H1 (cell line): ENCODE data around the gene BPHL. TPM values are rescaled to one million over a fixed set of nuclear protein-coding genes. Genes with fewer than 3 reads are reported as not detected.

Experiments
- CTCF ChIA-PET: fragments of 300-600 bp; sonication (Branson Sonifier 250); formaldehyde crosslinking; loops from one replicate; lab custom pipeline; 2021; ENCODE audit not compliant: partially characterized antibody; lab: Charles Lee
- POLR2A ChIA-PET: fragments of 300-600 bp; sonication (Branson Sonifier 250); formaldehyde crosslinking; loops from one replicate; lab custom pipeline; 2021; ENCODE audit warnings: inconsistent platforms; ENCODE audit not compliant: partially characterized antibody; lab: Charles Lee
- DNase-seq, 2 experiments: peaks; one replicate each; pipeline versions ENCODE4 v3.0.0 to v3.0.0-alpha.2; 2010 to 2022; ENCODE audit warnings: low spot score in 2 of 2, low read depth in 1 of 2, mixed read lengths in 1 of 2
- FAIRE-seq: peaks from 2 replicates; lab custom pipeline; 2011; peaks lifted over from hg19 to GRCh38; lab: Jason Lieb, UNC
- H2AFZ ChIP-seq: 2 replicates; pipeline ENCODE4 v1.8.1; 2012; ENCODE audit warnings: low read length, inconsistent platforms
- H2AK5ac ChIP-seq: 2 replicates; pipeline ENCODE4 v1.6.1; 2013; ENCODE audit warnings: low read depth, low read length
- H2BK120ac ChIP-seq: replicated peaks from 2 replicates; pipeline ENCODE3; 2013; ENCODE audit warnings: low read depth, low read length, inconsistent platforms
- H2BK12ac ChIP-seq: 2 replicates; pipeline ENCODE4 v1.6.1; 2013; ENCODE audit warnings: low read depth, low read length
- H2BK15ac ChIP-seq: 2 replicates; pipeline ENCODE4 v1.6.1; 2013; ENCODE audit warnings: low read length
- H2BK20ac ChIP-seq: 2 replicates; pipeline ENCODE4 v1.6.1; 2013; ENCODE audit warnings: low read length
- H2BK5ac ChIP-seq: 2 replicates; pipeline ENCODE4 v1.6.1; 2013; ENCODE audit warnings: low read depth, low read length
- H3K14ac ChIP-seq: 2 replicates; pipeline ENCODE4 v1.6.1; 2013; ENCODE audit warnings: inconsistent platforms; ENCODE audit not compliant: insufficient read length
- H3K18ac ChIP-seq: 2 replicates; pipeline ENCODE4 v1.6.1; 2013; ENCODE audit warnings: low read length; ENCODE audit errors: extremely low read depth
- H3K23ac ChIP-seq: 2 replicates; pipeline ENCODE4 v1.6.1; 2013; ENCODE audit warnings: inconsistent platforms; ENCODE audit not compliant: insufficient read length
- H3K23me2 ChIP-seq: 2 replicates; pipeline ENCODE4 v1.6.1; 2013; ENCODE audit warnings: low read depth, low read length
- H3K27ac ChIP-seq: 2 replicates; pipeline ENCODE4 v1.6.1; 2011; ENCODE audit warnings: low read depth, low read length, inconsistent platforms
- H3K27me3 ChIP-seq, 4 experiments: replicated peaks in 1 of 4; 1 replicate in 1 of 4; 2 replicates in 3 of 4; pipeline versions ENCODE4 v1.6.1 to v1.8.1; 2011 to 2013; ENCODE audit warnings: low read length in 3 of 4, mild to moderate bottlenecking in 3 of 4, inconsistent platforms in 2 of 4, mixed read lengths in 2 of 4, moderate library complexity in 1 of 4; ENCODE audit not compliant: control insufficient read depth in 3 of 4, insufficient read depth in 3 of 4; ENCODE audit errors: extremely low read depth in 1 of 4
- H3K36me3 ChIP-seq, 4 experiments: 2 replicates each; pipeline versions ENCODE4 v1.6.1 to v1.8.1; 2011 to 2013; ENCODE audit warnings: mild to moderate bottlenecking in 4 of 4, low read length in 3 of 4, moderate library complexity in 2 of 4, control low read depth in 1 of 4, inconsistent platforms in 1 of 4; ENCODE audit not compliant: insufficient read depth in 4 of 4, control insufficient read depth in 2 of 4
- H3K4ac ChIP-seq: replicated peaks from 2 replicates; pipeline ENCODE3; 2013; ENCODE audit warnings: low read length, low read depth, mixed read lengths, inconsistent platforms; ENCODE audit not compliant: insufficient read length
- H3K4me1 ChIP-seq, 4 experiments: replicated peaks in 1 of 4; 1 replicate in 1 of 4; 2 replicates in 3 of 4; pipeline versions ENCODE4 v1.6.1 to v1.8.1; 2011 to 2013; ENCODE audit warnings: low read length in 3 of 4, inconsistent platforms in 2 of 4, mixed read lengths in 1 of 4; ENCODE audit not compliant: insufficient read depth in 4 of 4, control insufficient read depth in 3 of 4
- H3K4me2 ChIP-seq, 2 experiments: 2 replicates each; pipeline versions ENCODE4 v1.6.1 to v1.8.1; 2011 to 2013; ENCODE audit warnings: low read depth in 2 of 2, low read length in 2 of 2, control low read depth in 1 of 2, inconsistent platforms in 1 of 2, mild to moderate bottlenecking in 1 of 2; ENCODE audit not compliant: insufficient read depth in 1 of 2
- H3K4me3 ChIP-seq, 4 experiments: fragments of 200-600, 300-600 bp in 1 of 4; sonication (generic), shearing (Covaris generic), sonication (Bioruptor Twin) in 1 of 4; 2 replicates each; pipeline versions ENCODE4 v1.5.1 to v1.8.1; 2011 to 2016; ENCODE audit warnings: low read length in 4 of 4, low read depth in 3 of 4, control low read depth in 2 of 4, inconsistent platforms in 2 of 4, mild to moderate bottlenecking in 2 of 4, mixed read lengths in 1 of 4, moderate library complexity in 1 of 4; ENCODE audit not compliant: insufficient read depth in 2 of 4; ENCODE audit errors: extremely low read depth in 1 of 4
- H3K56ac ChIP-seq: replicated peaks from 2 replicates; pipeline ENCODE3; 2013; ENCODE audit warnings: low read depth, mild to moderate bottlenecking, mixed read lengths, low read length, inconsistent platforms; ENCODE audit not compliant: insufficient read length
- H3K79me1 ChIP-seq: 2 replicates; pipeline ENCODE4 v1.6.1; 2013; ENCODE audit warnings: low read depth, low read length, control low read depth
- H3K79me2 ChIP-seq, 2 experiments: 2 replicates each; pipeline versions ENCODE4 v1.6.1 to v1.8.1; 2012 to 2013; ENCODE audit warnings: low read length in 2 of 2, mild to moderate bottlenecking in 2 of 2, inconsistent platforms in 1 of 2; ENCODE audit not compliant: insufficient read depth in 2 of 2, control insufficient read depth in 1 of 2
- H3K9ac ChIP-seq, 4 experiments: replicated peaks in 1 of 4; 1 replicate in 1 of 4; 2 replicates in 3 of 4; pipeline versions ENCODE4 v1.6.1 to v1.8.1; 2011 to 2013; ENCODE audit warnings: low read depth in 3 of 4, low read length in 3 of 4, control low read depth in 2 of 4, mild to moderate bottlenecking in 2 of 4, moderate library complexity in 2 of 4, inconsistent platforms in 1 of 4; ENCODE audit errors: extremely low read depth in 1 of 4
- H3K9me3 ChIP-seq, 2 experiments: 2 replicates each; pipeline versions ENCODE4 v1.6.1 to v1.8.1; 2012 to 2013; ENCODE audit warnings: mild to moderate bottlenecking in 2 of 2, moderate library complexity in 2 of 2, control low read depth in 1 of 2, inconsistent platforms in 1 of 2, low read depth in 1 of 2, low read length in 1 of 2, mixed read lengths in 1 of 2; ENCODE audit not compliant: insufficient read depth in 2 of 2
- H4K20me1 ChIP-seq, 2 experiments: replicated peaks in 1 of 2; 2 replicates each; pipeline versions ENCODE3 to v1.8.1; 2011 to 2013; ENCODE audit warnings: inconsistent platforms in 2 of 2, low read length in 2 of 2, mild to moderate bottlenecking in 1 of 2; ENCODE audit not compliant: insufficient read depth in 2 of 2, control insufficient read depth in 1 of 2
- H4K5ac ChIP-seq: 2 replicates; pipeline ENCODE4 v1.6.1; 2013; ENCODE audit warnings: low read length, low read depth, mixed read lengths, inconsistent platforms; ENCODE audit not compliant: insufficient read length
- H4K8ac ChIP-seq: 2 replicates; pipeline ENCODE4 v1.8.0; 2013; ENCODE audit warnings: mild to moderate bottlenecking, moderate library complexity, low read length, inconsistent platforms; ENCODE audit not compliant: insufficient read depth; ENCODE audit errors: extremely low read depth
- H4K91ac ChIP-seq: replicated peaks from 2 replicates; pipeline ENCODE3; 2013; ENCODE audit warnings: low read length, mixed read lengths, inconsistent platforms; ENCODE audit not compliant: insufficient read length
- SP1 ChIP-seq: IDR thresholded peaks from 2 replicates; pipeline ENCODE4 v1.6.1; 2011; ENCODE audit warnings: low read depth, low read length
- WGBS, 2 experiments: shearing (Covaris generic) in 1 of 2; methylation state at CpG; one replicate each; pipeline versions ENCODE4 v1.1.6 to v1.1.7; 2013 to 2015; ENCODE audit warnings: low lambda C conversion rate in 2 of 2, mixed read lengths in 2 of 2, inconsistent platforms in 1 of 2, low coverage in 1 of 2, missing lambda C conversion rate in 1 of 2; ENCODE audit not compliant: insufficient replicate concordance in 2 of 2, insufficient coverage in 1 of 2, insufficient read length in 1 of 2; ENCODE audit errors: extremely low coverage in 1 of 2, missing lambda C conversion rate in 1 of 2; 5-methylcytosine and 5-hydroxymethylcytosine counted together
- polyA plus RNA-seq, 7 experiments: library from polyadenylated mRNA; depleted of rRNA in 3 of 7; stranded (reverse) in 5 of 7; unstranded in 2 of 7; fragments of >200 nt in 5 of 7; fragments of 200-250 nt in 2 of 7; gene quantifications; 1 replicate in 5 of 7; 2 replicates in 1 of 7; 4 replicates in 1 of 7; pipeline versions ENCODE4 v1.2.1 to v1.2.3, GENCODE V29; 2011 to 2013; ENCODE audit warnings: missing spikeins in 2 of 7, mixed read lengths in 2 of 7
- total RNA-seq: library from RNA; stranded (reverse); fragmentation: NEBNext Ultra II Directional; extraction: Animal tissue kit (Norgen Biotek cat#: 25700); gene quantifications from 2 replicates; pipeline ENCODE4 v1.2.1, GENCODE V29; 2021

The BPHL gene
- total and polyA plus RNA-seq, 2 of the 8 experiments (the other 6 are each of a cell fraction or from before 2014, with no cell fraction given) = 24.4 to 36.4 TPM

GRCh38 chr6:3199382-3199781, 80.9 kb downstream of the BPHL start:
- no peak overlapping the region for H3K18ac ChIP-seq
- H3K23ac ChIP-seq = no peak overlapping the region
- no peak overlapping the region for H3K14ac ChIP-seq
- H2AK5ac ChIP-seq = no peak overlapping the region
- FAIRE-seq (no peak), DNase-seq (no peak)
- no peak overlapping the region for H2BK12ac ChIP-seq
- H3K27ac ChIP-seq = no peak overlapping the region
- H4K91ac ChIP-seq = no peak overlapping the region
- H3K4ac ChIP-seq = no peak overlapping the region
- no peaks in the 10 kb centered on the region for H4K20me1 ChIP-seq
- H3K9ac ChIP-seq = no peak overlapping the region
- CTCF ChIA-PET = interaction anchor here (1.4 kb wide), 1 partner anchor 34 kb away, joined by 4 read pairs; no protein-coding TSS in a partner anchor
- no peak overlapping the region for H3K4me3 ChIP-seq
- 84% methylated on average over 5 of the region's 5 CpGs; no CpG with 5 or more reads in 1 of the 2 experiments for WGBS, 2 experiments
- no peak overlapping the region for H2AFZ ChIP-seq
- no peak overlapping the region for H2BK5ac ChIP-seq
- H3K79me1 ChIP-seq = no peaks in the 10 kb centered on the region
- no peaks in the 10 kb centered on the region for H3K23me2 ChIP-seq
- POLR2A ChIA-PET = interaction anchor here (2.3 to 2.7 kb wide), 2 partner anchors 10 to 28 kb away, joined by 8 to 11 read pairs; partner anchors contain the start of gene TUBB2B
- H2BK20ac ChIP-seq = no peak overlapping the region
- H4K8ac ChIP-seq = no peak overlapping the region
- H3K4me1 ChIP-seq = peaks cover 12 to 22% (median 16%) of the 10 kb centered on the region in 4 experiments
- H3K27me3 ChIP-seq = no peaks in the 10 kb centered on the region
- H3K36me3 ChIP-seq = no peaks in the 10 kb centered on the region
- no peaks in the 10 kb centered on the region for H3K79me2 ChIP-seq
- H2BK15ac ChIP-seq = no peak overlapping the region
- H3K56ac ChIP-seq = no peak overlapping the region
- no peak overlapping the region for H2BK120ac ChIP-seq
- no peaks in the 10 kb centered on the region for H3K9me3 ChIP-seq
- no peak overlapping the region for H3K4me2 ChIP-seq
- no peak overlapping the region for H4K5ac ChIP-seq
- no peak for TF ChIP-seq SP1
